SK-N-SH treated with all-trans-retinoic acid at 6 μM for 48 hours (cell line): ENCODE measurements around the gene SDK2.
A peak's percentile ranks its signal among the peaks of the same experiment; 100 is the strongest.

ENCODE experiments used
- ATAC-seq: fragments of 200-7000 bp; cut with Tn5 transposase; 3 replicates; pipeline ENCODE4 v1.9.1; 2020; ENCODE audit warnings: mild to moderate bottlenecking, moderate library complexity
- BACH2 ChIP-seq: fragments of 250-450 bp; sonication (Bioruptor Pico); IDR thresholded peaks from 2 replicates; pipeline ENCODE4 v1.9.0; 2021; ENCODE audit warnings: mild to moderate bottlenecking, borderline replicate concordance
- CREB5 ChIP-seq: fragments of 250-450 bp; sonication (Bioruptor Pico); IDR thresholded peaks from 2 replicates; pipeline ENCODE4 v1.5.1; 2020; ENCODE audit warnings: low read depth, mild to moderate bottlenecking, moderate library complexity
- CSDC2 ChIP-seq: fragments of 250-450 bp; sonication (Bioruptor Pico); IDR thresholded peaks from 2 replicates; pipeline ENCODE4 v1.5.0; 2020; ENCODE audit warnings: mild to moderate bottlenecking, moderate library complexity
- CSRNP3 ChIP-seq: fragments of 250-450 bp; sonication (Bioruptor Pico); IDR thresholded peaks from 2 replicates; pipeline ENCODE4 v1.5.1; 2021; ENCODE audit warnings: mild to moderate bottlenecking, moderate library complexity
- ESRRG ChIP-seq: fragments of 250-450 bp; sonication (Bioruptor Pico); IDR thresholded peaks from 2 replicates; pipeline ENCODE4 v1.6.1; 2021; ENCODE audit warnings: mild to moderate bottlenecking
- GLIS3 ChIP-seq: fragments of 250-450 bp; sonication (Bioruptor Pico); IDR thresholded peaks from 2 replicates; pipeline ENCODE4 v1.5.0; 2020; ENCODE audit warnings: mild to moderate bottlenecking, moderate library complexity
- ISL1 ChIP-seq: fragments of 250-450 bp; sonication (Bioruptor Pico); IDR thresholded peaks from 2 replicates; pipeline ENCODE4 v2.1.2; 2022; ENCODE audit warnings: mild to moderate bottlenecking, moderate library complexity
- OSR1 ChIP-seq: fragments of 250-450 bp; sonication (Bioruptor Pico); IDR thresholded peaks from 2 replicates; pipeline ENCODE4 v1.8.0; 2022; ENCODE audit warnings: moderate library complexity, mild to moderate bottlenecking, inconsistent platforms
- PATZ1 ChIP-seq: fragments of 250-450 bp; sonication (Bioruptor Pico); IDR thresholded peaks from 2 replicates; pipeline ENCODE4 v1.8.0; 2020; ENCODE audit warnings: mild to moderate bottlenecking, moderate library complexity, borderline replicate concordance
- PPARA ChIP-seq: fragments of 250-450 bp; sonication (Bioruptor Pico); IDR thresholded peaks from 2 replicates; pipeline ENCODE4 v1.5.0; 2020; ENCODE audit warnings: mild to moderate bottlenecking, borderline replicate concordance
- RARB ChIP-seq: fragments of 250-450 bp; sonication (Bioruptor Pico); IDR thresholded peaks from 2 replicates; pipeline ENCODE4 v1.8.0; 2021; ENCODE audit warnings: mild to moderate bottlenecking, moderate library complexity
- SNAI2 ChIP-seq: fragments of 250-450 bp; sonication (Bioruptor Pico); IDR thresholded peaks from 2 replicates; pipeline ENCODE4 v1.5.0; 2020; ENCODE audit warnings: mild to moderate bottlenecking, moderate library complexity
- TCF4 ChIP-seq: fragments of 250-450 bp; sonication (Bioruptor Pico); IDR thresholded peaks from 2 replicates; pipeline ENCODE4 v1.8.0; 2021; ENCODE audit warnings: mild to moderate bottlenecking, moderate library complexity, borderline replicate concordance
- TOX ChIP-seq: fragments of 250-450 bp; sonication (Bioruptor Pico); IDR thresholded peaks from 2 replicates; pipeline ENCODE4 v1.8.0; 2021; ENCODE audit warnings: mild to moderate bottlenecking, moderate library complexity, borderline replicate concordance
- ZC3H10 ChIP-seq: fragments of 250-450 bp; sonication (Bioruptor Pico); IDR thresholded peaks from 2 replicates; pipeline ENCODE4 v1.5.1; 2021; ENCODE audit warnings: mild to moderate bottlenecking, moderate library complexity
- ZFP3 ChIP-seq: fragments of 250-450 bp; sonication (Bioruptor Pico); IDR thresholded peaks from 2 replicates; pipeline ENCODE4 v1.5.0; 2020; ENCODE audit warnings: mild to moderate bottlenecking, moderate library complexity
- ZFP30 ChIP-seq: fragments of 450-650 bp; formaldehyde crosslinking; IDR thresholded peaks from 2 replicates; pipeline ENCODE4 v1.5.0; 2022; ENCODE audit warnings: mild to moderate bottlenecking, moderate library complexity
- ZNF565 ChIP-seq: fragments of 450-650 bp; formaldehyde crosslinking; conservative IDR thresholded peaks from 2 replicates; pipeline ENCODE4 v1.5.0; 2020; ENCODE audit warnings: low read depth, mild to moderate bottlenecking, moderate library complexity
- ZNF70 ChIP-seq: fragments of 450-650 bp; formaldehyde crosslinking; IDR thresholded peaks from 2 replicates; pipeline ENCODE4 v1.5.0; 2020; ENCODE audit warnings: mild to moderate bottlenecking, moderate library complexity
- ZNF8 ChIP-seq: fragments of 450-650 bp; formaldehyde crosslinking; IDR thresholded peaks from 2 replicates; pipeline ENCODE4 v1.5.0; 2020; ENCODE audit warnings: mild to moderate bottlenecking, moderate library complexity
- TF ChIP-seq, protein P1 (sequence below): fragments of 250-450 bp; sonication (Bioruptor Pico); IDR thresholded peaks from 2 replicates; pipeline ENCODE4 v1.8.0; 2021; ENCODE audit warnings: low read depth, mild to moderate bottlenecking, moderate library complexity, borderline replicate concordance

Gene SDK2

DNA sequence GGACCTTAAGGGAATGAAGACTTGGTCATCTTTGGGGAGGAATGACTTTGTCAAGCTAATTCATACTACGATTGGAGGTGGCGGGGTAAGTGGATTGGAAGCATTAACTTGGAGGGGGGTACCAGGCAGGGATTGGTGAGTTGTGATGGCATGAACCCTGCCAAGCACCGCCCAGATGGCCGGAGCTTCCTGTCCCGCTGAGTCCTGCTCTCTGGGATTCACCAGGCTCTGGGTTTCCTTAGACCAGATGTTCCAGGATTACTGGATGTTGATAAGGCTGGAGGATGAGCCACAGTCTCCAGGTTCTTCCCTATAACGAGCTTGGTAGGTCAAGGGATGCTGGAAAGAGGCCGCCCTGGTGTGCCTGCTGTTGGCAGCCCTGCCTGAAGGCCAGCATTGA is 154.9 kb downstream of the SDK2 start:
- ATAC-seq: no peak
- TF ChIP-seq BACH2 (CRISPR knock-in tag): no peak
- no peak for TF ChIP-seq ZNF70 (CRISPR knock-in tag)
- TF ChIP-seq CSRNP3 (CRISPR knock-in tag): no peak
- no peak for TF ChIP-seq ZNF8
- peak; percentile 23; the same call in 1 of the 2 replicates for TF ChIP-seq TCF4 (CRISPR knock-in tag)

DNA sequence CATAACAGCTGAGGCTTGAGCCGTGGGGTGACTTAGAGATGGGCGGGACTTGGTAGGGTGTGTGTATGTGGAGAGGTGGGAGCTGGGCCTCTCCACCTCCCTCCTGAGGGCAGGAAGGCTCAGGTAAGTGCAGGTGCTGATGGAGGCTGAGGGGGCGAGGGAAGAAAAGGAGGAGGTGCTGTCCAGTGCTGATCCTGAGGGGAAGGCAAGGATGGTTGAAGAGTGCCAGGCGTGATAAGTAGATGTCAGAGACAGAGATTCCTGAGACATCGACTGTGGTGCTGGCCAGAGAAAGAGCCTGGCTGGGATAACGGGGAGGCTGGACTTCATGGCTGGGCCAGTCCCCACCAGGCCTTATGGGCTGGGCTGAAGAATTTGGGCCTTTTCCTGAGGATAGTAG is 159.1 kb downstream of the SDK2 start:
- no peak for ATAC-seq

GRCh38 chr17:73482894-73483293 is 161.4 kb downstream of the SDK2 start:
- TF ChIP-seq ZC3H10 (CRISPR knock-in tag): no peak
- no peak for TF ChIP-seq BACH2 (CRISPR knock-in tag)
- no peak for TF ChIP-seq ZFP3 (CRISPR knock-in tag)
- no peak for TF ChIP-seq OSR1 (CRISPR knock-in tag)
- TF ChIP-seq GLIS3 (CRISPR knock-in tag): no peak
- TF ChIP-seq CSRNP3 (CRISPR knock-in tag): no peak
- no peak for TF ChIP-seq PPARA
- no peak for TF ChIP-seq ESRRG (CRISPR knock-in tag)
- TF ChIP-seq PATZ1 (CRISPR knock-in tag): no peak
- TF ChIP-seq CSDC2: no peak
- TF ChIP-seq ZNF70 (CRISPR knock-in tag): no peak
- TF ChIP-seq, protein P1, sequence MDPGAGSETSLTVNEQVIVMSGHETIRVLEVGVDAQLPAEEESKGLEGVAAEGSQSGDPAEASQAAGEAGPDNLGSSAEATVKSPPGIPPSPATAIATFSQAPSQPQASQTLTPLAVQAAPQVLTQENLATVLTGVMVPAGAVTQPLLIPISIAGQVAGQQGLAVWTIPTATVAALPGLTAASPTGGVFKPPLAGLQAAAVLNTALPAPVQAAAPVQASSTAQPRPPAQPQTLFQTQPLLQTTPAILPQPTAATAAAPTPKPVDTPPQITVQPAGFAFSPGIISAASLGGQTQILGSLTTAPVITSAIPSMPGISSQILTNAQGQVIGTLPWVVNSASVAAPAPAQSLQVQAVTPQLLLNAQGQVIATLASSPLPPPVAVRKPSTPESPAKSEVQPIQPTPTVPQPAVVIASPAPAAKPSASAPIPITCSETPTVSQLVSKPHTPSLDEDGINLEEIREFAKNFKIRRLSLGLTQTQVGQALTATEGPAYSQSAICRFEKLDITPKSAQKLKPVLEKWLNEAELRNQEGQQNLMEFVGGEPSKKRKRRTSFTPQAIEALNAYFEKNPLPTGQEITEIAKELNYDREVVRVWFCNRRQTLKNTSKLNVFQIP: no peak
- TF ChIP-seq ZNF8: no peak
- TF ChIP-seq ZNF565 (CRISPR knock-in tag): no peak
- no peak for TF ChIP-seq TOX (CRISPR knock-in tag)
- TF ChIP-seq RARB (CRISPR knock-in tag): no peak
- no peak for TF ChIP-seq ISL1 (CRISPR knock-in tag)
- TF ChIP-seq SNAI2 (CRISPR knock-in tag): no peak
- no peak for ATAC-seq

More for the DNA sequence above, 159.1 kb downstream of the SDK2 start:
- no peak for TF ChIP-seq ZFP3 (CRISPR knock-in tag)
- TF ChIP-seq ZNF70 (CRISPR knock-in tag): no peak
- no peak for TF ChIP-seq TOX (CRISPR knock-in tag)
- TF ChIP-seq RARB (CRISPR knock-in tag): no peak
- no peak for TF ChIP-seq ZFP30 (CRISPR knock-in tag)
- TF ChIP-seq ZNF8: no peak
- no peak for TF ChIP-seq OSR1 (CRISPR knock-in tag)
- no peak for TF ChIP-seq CREB5 (CRISPR knock-in tag)

DNA sequence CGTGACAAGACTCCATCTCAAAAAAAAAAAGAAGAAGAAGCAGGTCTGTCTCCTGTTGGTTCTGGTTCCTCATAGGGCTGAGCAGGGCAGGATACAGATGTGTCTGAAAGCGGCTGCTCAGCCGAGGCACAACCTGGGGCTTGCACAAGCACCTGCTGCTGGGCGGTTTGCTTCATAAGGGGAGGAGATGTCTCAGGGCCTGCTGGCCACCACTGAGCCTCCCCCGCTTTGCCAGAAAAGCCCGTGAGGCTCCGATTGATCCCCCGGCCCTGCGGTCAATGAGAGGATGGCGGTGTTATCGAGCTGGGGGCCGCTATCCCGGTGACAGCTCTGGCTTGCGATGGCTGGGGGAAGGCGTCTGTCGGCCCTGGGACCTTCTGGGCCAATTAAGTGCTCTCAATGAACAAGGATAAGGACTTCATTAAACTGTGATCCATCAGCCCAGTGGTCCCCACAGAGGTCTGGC is 162.0 kb downstream of the SDK2 start:
- no peak for TF ChIP-seq ZNF70 (CRISPR knock-in tag)
- TF ChIP-seq GLIS3 (CRISPR knock-in tag): no peak
- no peak for TF ChIP-seq ZFP3 (CRISPR knock-in tag)
- TF ChIP-seq CSRNP3 (CRISPR knock-in tag): no peak
- no peak for TF ChIP-seq PATZ1 (CRISPR knock-in tag)
- no peak for TF ChIP-seq SNAI2 (CRISPR knock-in tag)
- no peak for TF ChIP-seq RARB (CRISPR knock-in tag)
- no peak for TF ChIP-seq PPARA
- no peak for TF ChIP-seq ZFP30 (CRISPR knock-in tag)
- no peak for TF ChIP-seq ISL1 (CRISPR knock-in tag)
- no peak for TF ChIP-seq CREB5 (CRISPR knock-in tag)
- no peak for ATAC-seq
